IPS-NIHi7 (cell line): ENCODE data around the gene MAGEC1.
"Not testable (repeated sequence)": the region's sequence is repeated elsewhere in the genome, so short reads cannot be mapped to it uniquely, and the experiment has no call there.

Experiments
- DNase-seq: peaks from one replicate; pipeline ENCODE4 v3.0.0; 2012; ENCODE audit warnings: mixed read lengths; ENCODE audit errors: extremely low spot score

MAGEC1 gene

DNA sequence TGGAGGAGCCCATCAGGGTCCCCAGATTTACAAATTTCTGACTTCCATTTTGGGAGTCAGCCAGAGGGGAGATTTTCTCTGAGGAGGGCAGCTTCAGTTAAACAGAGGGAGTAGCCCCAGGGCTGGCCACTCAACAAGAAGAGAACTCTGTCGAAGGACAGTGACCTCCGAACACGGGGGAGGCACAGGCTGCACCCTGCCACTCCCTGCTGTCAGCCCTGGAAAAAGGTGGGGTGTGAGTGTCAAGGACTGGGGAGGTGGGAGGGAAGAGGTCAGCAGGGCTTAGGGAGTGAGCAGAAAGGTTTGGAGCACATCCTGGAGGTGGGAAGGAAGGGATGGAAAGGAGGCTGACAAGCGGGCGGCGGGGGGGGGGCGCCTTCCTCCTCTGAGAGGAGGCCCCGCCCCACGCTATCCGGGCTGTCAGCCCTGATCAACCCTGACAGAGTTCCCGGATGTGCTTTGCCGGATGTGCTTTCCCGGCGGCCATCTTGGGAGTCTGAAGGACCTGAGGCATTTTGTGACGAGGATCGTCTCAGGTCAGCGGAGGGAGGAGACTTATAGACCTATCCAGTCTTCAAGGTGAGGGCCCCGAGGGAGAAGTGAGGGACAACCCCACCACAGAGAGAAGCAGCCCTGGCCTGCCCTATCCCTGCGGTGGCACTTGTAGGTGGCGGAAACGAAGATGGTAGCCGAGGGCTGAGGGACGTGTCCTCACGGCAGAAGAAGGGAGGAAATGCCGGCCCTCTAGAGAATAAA lies at the start of gene MAGEC1:
Gene MAGEC1 (plus strand): TSS at position 495 of the 756 bp plus-strand sequence. CDS start 1,179 bp downstream, outside the sequence.
- DNase-seq: no peak

- DNase-seq: no peak
These were observed 46.2 kb upstream of the MAGEC1 start for GRCh38 chrX:141857479-141857878.

- DNase-seq: peak; percentile 13
These were observed 24.1 kb upstream of the MAGEC1 start for GRCh38 chrX:141879616-141880015.

DNA sequence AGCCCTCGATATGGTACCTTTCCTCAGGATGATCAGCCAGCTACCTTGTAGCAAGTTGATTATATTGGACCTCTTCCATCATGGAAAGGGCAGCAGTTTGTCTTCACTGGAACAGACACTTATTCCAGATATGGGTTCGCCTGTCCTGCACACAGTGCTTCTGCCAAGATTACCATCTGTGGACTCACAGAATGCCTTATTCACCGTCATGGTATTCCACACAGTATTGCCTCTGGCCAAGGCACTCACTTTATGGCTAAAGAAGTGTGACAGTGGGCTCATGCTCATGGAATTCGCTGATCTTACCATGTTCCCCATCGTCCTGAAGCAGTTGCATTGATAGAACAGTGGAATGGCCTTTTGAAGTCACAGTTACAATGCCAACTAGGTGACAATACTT lies 14.9 kb upstream of the MAGEC1 start:
- DNase-seq: not testable (repeated sequence)

- no peak for DNase-seq
These were observed 9.0 kb upstream of the MAGEC1 start for GRCh38 chrX:141894733-141895132.

DNA sequence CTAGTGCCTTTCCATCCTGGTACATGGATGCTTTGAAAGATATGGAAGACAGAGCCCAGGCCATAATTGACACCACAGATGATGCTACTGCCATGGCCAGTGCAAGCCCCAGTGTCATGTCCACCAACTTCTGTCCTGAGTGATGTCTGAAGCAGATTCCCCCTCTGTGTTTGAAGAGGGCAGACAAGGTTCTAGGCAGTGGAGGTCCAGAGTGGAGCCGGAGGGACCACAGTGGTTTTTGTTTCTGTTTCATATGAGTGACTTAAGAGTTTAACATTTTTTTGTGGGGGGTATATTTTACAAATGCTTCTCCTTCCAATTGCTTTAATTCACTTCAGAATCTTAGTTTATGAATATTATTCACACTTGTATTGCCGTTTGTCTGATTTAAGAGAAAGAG lies 6.0 kb upstream of the MAGEC1 start:
- no peak for DNase-seq

- DNase-seq: no peak
These were observed 1.3 kb upstream of the MAGEC1 start for GRCh38 chrX:141902366-141902765.

GRCh38 chrX:141904262-141904661 lies 568 bp downstream of the MAGEC1 start:
- no peak for DNase-seq

GRCh38 chrX:141917801-141918200 lies 14.1 kb downstream of the MAGEC1 start:
- no peak for DNase-seq

DNA sequence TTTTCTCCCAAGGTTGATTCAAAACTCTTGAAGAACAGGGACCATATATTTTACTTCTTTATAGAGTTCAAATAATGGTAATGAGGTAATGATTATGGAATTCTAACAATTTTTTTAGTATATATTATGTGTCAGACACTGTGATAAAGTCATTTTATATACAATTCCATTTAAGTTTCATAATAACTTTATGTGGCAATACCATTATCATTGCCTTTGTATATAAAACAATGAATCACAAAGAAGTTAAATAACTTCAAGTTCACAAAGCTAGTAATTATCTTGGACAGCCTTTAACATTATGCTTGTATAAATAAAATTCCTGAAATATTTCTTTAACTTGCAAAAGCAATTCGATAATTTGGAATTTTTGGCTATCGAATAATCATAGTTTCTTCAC lies 20.6 kb downstream of the MAGEC1 start:
- no peak for DNase-seq

- DNase-seq: no peak
These were observed 24.7 kb downstream of the MAGEC1 start for GRCh38 chrX:141928432-141928831.

GRCh38 chrX:141934059-141934641 lies 30.5 kb downstream of the MAGEC1 start:
- no peak for DNase-seq

DNA sequence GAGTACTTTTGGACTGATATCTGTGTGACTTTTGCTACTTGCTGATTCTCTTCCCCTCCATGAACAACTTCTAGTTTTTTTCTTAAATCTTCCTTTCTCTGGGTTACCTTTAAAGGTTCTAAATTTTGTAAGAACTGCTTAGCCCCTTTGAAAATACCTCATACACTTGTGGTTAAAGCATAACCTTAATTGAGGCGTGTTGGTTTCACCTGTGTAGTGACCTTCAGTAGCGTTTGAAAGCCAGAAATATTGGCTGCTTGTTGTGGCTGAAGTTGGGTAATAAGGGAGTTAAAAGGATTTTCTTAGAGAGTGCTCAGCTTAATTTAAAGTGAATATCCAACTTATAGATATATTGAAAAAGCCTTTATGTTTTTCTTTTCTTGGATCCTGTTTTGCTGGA lies 32.0 kb downstream of the MAGEC1 start:
- DNase-seq: no peak

GRCh38 chrX:141936080-141936479 lies 32.4 kb downstream of the MAGEC1 start:
- no peak for DNase-seq

GRCh38 chrX:141941234-141941633 lies 37.5 kb downstream of the MAGEC1 start:
- DNase-seq: no peak

DNA sequence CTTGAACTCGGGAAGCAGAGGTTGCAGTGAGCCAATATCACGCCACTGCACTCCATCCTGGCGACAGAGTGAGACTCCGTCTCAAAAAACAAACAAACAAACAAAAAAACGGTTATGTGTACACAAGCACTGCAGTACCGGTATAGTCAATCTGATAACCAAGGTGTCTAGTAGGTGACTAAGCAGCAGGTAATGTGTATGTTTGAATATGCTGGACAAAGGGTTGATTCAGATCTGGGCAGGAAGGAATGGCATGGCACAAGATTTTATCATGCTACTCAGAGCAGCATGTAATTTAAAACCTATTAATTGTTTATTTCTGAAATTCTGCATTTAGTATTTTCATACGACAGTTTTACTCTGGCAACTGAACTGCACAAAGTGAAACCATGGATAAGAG lies 41.7 kb downstream of the MAGEC1 start:
- no peak for DNase-seq

- DNase-seq: no peak
These were observed 43.7 kb downstream of the MAGEC1 start for GRCh38 chrX:141947350-141947749.

DNA sequence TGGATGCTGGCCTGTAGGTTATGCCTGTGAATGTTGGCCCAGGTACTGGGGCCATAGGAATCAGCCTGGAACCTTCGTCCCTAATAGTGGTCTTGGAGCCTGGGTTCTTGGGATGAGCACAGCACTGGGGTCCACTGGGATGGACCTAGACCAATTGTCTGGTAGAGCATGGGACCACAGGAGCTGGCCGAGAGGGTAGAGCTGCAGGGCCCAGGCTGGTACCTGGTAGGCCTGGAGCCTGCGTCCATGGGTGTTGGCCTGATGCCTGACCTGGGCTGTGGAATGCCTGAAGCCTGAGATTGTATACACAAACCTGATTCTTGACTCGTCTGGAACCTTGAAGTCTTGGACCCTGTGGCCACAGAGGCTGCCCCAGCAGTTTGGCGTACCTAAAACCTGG lies 48.9 kb downstream of the MAGEC1 start:
- DNase-seq: no peak

DNA sequence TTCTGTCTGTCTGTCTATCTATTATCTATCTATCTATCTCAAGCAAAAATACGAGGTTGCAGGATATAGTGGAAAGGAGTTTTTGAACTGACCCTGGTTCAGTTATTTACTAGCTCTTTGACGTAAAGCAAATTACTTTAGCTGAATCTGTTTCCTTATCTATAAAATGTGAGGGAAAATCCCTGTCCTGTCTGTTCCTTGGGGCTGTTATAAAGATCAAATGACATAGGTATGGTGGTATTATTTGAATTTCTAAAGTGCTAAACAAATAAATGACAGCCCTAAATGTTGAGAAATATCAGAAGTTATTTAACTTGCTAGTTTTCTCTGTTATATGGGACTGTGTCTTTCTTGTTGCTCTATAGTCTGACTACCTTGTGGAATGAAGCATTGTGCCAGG lies 55.0 kb downstream of the MAGEC1 start:
- no peak for DNase-seq
